ENCODE measurements around the gene S100A10.

- TF ChIP-seq MAFK (IDR thresholded peaks at IDR 0.05; ENCODE audit: low read depth, low read length) = no peak
- no peak for TF ChIP-seq CTCF (conservative IDR thresholded peaks at IDR 0.05; ENCODE audit: low read depth, low read length)
- no peak for TF ChIP-seq RCOR1 (IDR thresholded peaks at IDR 0.05; ENCODE audit: insufficient replicate concordance, low read length)
- TF ChIP-seq MXI1 (IDR thresholded peaks at IDR 0.05; ENCODE audit: borderline replicate concordance, low read depth, low read length) = no peak
- TF ChIP-seq POLR2A (IDR thresholded peaks at IDR 0.05; ENCODE audit: low read depth, low read length) = no peak
- TF ChIP-seq USF2 (IDR thresholded peaks at IDR 0.05; ENCODE audit: low read depth, low read length) = no peak
- TF ChIP-seq BHLHE40 (IDR thresholded peaks at IDR 0.05; ENCODE audit: low read depth, low read length) = no peak
- no peak for TF ChIP-seq CEBPB (IDR thresholded peaks at IDR 0.05; ENCODE audit: low read depth, low read length)
- no peak for TF ChIP-seq RAD21 (IDR thresholded peaks at IDR 0.05; ENCODE audit: low read length)
- TF ChIP-seq SMC3 (IDR thresholded peaks at IDR 0.05; ENCODE audit: low read depth, low read length) = no peak
- TF ChIP-seq MAZ (IDR thresholded peaks at IDR 0.05; ENCODE audit: borderline replicate concordance, low read depth, low read length) = no peak
- no peak for TF ChIP-seq RFX5 (IDR thresholded peaks at IDR 0.05; ENCODE audit: low read depth, low read length)
- no peak for TF ChIP-seq NFE2L2 (IDR thresholded peaks at IDR 0.05; ENCODE audit: low read depth, low read length)
These were observed 45.8 kb upstream of the S100A10 start for GRCh38 chr1:152039461-152039860.

Data from IMR-90 (cell line).